Esophagus muscularis mucosa (tissue), 4 donors: ENCODE measurements around the gene TXNL1.

ENCODE experiments used
- EP300 ChIP-seq: sonication (generic); formaldehyde crosslinking; IDR thresholded peaks from one replicate; pipeline ENCODE4 v1.6.1; 2017; ENCODE audit warnings: antibody characterized with exemption
- POLR2A ChIP-seq: fragments of 450-650 bp; IDR thresholded peaks from one replicate; pipeline ENCODE4 v1.6.1; 2017; ENCODE audit warnings: antibody characterized with exemption, moderate library complexity, mild to moderate bottlenecking, low read depth
- POLR2AphosphoS5 ChIP-seq, 2 donors: sonication (generic); formaldehyde crosslinking; IDR thresholded peaks; one replicate each; pipeline ENCODE4 v1.6.1; 2017; ENCODE audit warnings: antibody characterized with exemption in 2 of 2
- TF ChIP-seq, protein P1 (sequence below), 3 experiments: fragments of 200-600 bp in 2 of 3; fragments of 450-650 bp in 1 of 3; sonication (generic) in 2 of 3; IDR thresholded peaks; one replicate each; pipeline ENCODE4 v1.5.1; 2017 to 2019; ENCODE audit warnings: antibody characterized with exemption in 3 of 3, mild to moderate bottlenecking in 2 of 3, moderate library complexity in 1 of 3

DNA sequence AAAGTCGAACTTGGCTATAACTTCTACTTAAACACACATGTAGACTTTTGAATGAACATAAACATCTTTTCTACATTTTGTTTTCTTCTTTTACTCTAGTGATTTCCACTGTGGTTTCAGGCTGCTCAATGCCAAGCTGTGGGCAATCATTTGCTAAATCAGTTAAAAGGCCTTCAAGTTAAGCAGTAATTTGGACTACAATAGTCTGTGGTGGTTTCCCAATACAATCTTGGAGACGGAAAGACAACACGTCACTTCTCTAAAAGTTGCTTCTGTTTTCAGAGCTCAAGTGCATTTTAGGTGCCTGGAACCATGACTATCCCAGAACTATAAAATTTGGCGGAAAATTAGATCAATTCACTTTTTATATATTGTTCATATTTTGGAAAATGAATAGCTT, 69.4 kb downstream of the TXNL1 start:
- TF ChIP-seq POLR2A (no peak), POLR2AphosphoS5 (IDR thresholded peaks at IDR 0.05) (no peak), EP300 (no peak)
- TF ChIP-seq, protein P1, sequence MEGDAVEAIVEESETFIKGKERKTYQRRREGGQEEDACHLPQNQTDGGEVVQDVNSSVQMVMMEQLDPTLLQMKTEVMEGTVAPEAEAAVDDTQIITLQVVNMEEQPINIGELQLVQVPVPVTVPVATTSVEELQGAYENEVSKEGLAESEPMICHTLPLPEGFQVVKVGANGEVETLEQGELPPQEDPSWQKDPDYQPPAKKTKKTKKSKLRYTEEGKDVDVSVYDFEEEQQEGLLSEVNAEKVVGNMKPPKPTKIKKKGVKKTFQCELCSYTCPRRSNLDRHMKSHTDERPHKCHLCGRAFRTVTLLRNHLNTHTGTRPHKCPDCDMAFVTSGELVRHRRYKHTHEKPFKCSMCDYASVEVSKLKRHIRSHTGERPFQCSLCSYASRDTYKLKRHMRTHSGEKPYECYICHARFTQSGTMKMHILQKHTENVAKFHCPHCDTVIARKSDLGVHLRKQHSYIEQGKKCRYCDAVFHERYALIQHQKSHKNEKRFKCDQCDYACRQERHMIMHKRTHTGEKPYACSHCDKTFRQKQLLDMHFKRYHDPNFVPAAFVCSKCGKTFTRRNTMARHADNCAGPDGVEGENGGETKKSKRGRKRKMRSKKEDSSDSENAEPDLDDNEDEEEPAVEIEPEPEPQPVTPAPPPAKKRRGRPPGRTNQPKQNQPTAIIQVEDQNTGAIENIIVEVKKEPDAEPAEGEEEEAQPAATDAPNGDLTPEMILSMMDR (IDR thresholded peaks at IDR 0.05): no peak
